HT-29 (cell line): ENCODE results near the gene GLYAT. TPM values are rescaled to one million over a fixed set of nuclear protein-coding genes. Genes with fewer than 3 reads are reported as not detected.
"Not testable (repeated sequence)": the region's sequence is repeated elsewhere in the genome, so short reads cannot be mapped to it uniquely, and the experiment has no call there.

Experiments
- DNase-seq: peaks from one replicate; pipeline ENCODE4 v3.0.0-alpha.2; 2015; ENCODE audit warnings: low spot score
- total RNA-seq: library from RNA; depleted of rRNA; stranded (reverse); fragments of >200 nt; shearing (Covaris generic); gene quantifications from 2 replicates; pipeline ENCODE4 v1.2.3, GENCODE V29; 2014

GLYAT gene
- total RNA-seq, 1 experiment from 2014 or later = not detected

GRCh38 chr11:58744988-58745704 lies 13.4 kb upstream of the GLYAT start:
- no peak for DNase-seq

- DNase-seq = no peak
Observed at GRCh38 chr11:58742981-58743880, 11.5 kb upstream of the GLYAT start.

- DNase-seq = no peak
Observed at GRCh38 chr11:58742140-58742539, 10.4 kb upstream of the GLYAT start.

- no peak for DNase-seq
Observed at GRCh38 chr11:58741127-58741526, 9.4 kb upstream of the GLYAT start.

- DNase-seq = no peak
Observed at GRCh38 chr11:58740447-58740846, 8.7 kb upstream of the GLYAT start.

GRCh38 chr11:58739725-58740430 lies 8.1 kb upstream of the GLYAT start:
- DNase-seq = no peak

GRCh38 chr11:58734681-58735490 lies 3.1 kb upstream of the GLYAT start:
- no peak for DNase-seq

GRCh38 chr11:58730507-58731089 lies 1.1 kb downstream of the GLYAT start:
- no peak for DNase-seq

- DNase-seq = no peak
Observed at GRCh38 chr11:58727415-58727797, 4.3 kb downstream of the GLYAT start.

GRCh38 chr11:58726737-58727414 lies 4.9 kb downstream of the GLYAT start:
- DNase-seq = no peak

GRCh38 chr11:58719406-58720117 lies 12.2 kb downstream of the GLYAT start:
- DNase-seq = no peak

GRCh38 chr11:58712531-58712930 lies 19.2 kb downstream of the GLYAT start:
- DNase-seq = no peak

GRCh38 chr11:58711832-58712231 lies 19.9 kb downstream of the GLYAT start:
- DNase-seq = no peak

- no peak for DNase-seq
Observed at GRCh38 chr11:58707767-58708166, 24.0 kb downstream of the GLYAT start.

- DNase-seq = not testable (repeated sequence)
Observed at GRCh38 chr11:58696825-58697224, 34.9 kb downstream of the GLYAT start.

GRCh38 chr11:58693026-58693425 lies 38.7 kb downstream of the GLYAT start:
- no peak for DNase-seq

GRCh38 chr11:58691675-58692074 lies 40.1 kb downstream of the GLYAT start:
- DNase-seq = no peak

- no peak for DNase-seq
Observed at GRCh38 chr11:58688789-58689503, 42.8 kb downstream of the GLYAT start.
